Stimulated activated CD4-positive, alpha-beta T cell treated with anti-CD3 and anti-CD28 coated beads, TNF-alpha, amount 100 ng/mL, for 1 hour (primary cell): ENCODE results near the gene P2RY14.

Experiments used
- DNase-seq, 3 donors: peaks; one replicate each; pipeline ENCODE4 v3.0.0-alpha.2; 2020; ENCODE audit warnings: low read depth in 3 of 3, low spot score in 1 of 3

The P2RY14 gene

DNA sequence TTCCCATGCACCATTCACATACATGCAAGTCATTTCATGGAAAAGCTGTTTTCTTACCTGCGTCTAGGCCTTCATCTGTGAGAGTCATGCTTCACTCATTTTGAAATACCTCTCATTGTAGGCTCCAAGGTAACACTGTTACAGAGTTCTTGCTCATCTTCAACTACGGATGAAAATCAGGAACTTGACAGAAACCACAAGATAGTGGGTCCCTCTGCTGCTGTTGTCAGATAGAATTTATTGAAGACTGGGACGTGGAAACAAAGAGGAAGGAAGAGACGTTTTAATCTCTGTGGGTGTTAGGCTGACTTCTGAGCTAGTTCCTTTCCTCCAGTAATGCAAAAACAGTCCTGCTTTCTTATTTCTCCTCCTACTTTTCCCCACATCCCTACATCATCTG is at the start of gene P2RY14:
P2RY14 (minus strand) TSS at position 313 of the 400 bp plus-strand sequence. CDS start 64,226 bp downstream, outside the sequence.
- DNase-seq: no peak

GRCh38 chr3:151327571-151328198 is 49.3 kb upstream of the P2RY14 start:
- no peak for DNase-seq

- no peak for DNase-seq
These were observed 44.2 kb upstream of the P2RY14 start for GRCh38 chr3:151322511-151322910.

GRCh38 chr3:151321526-151321925 is 43.2 kb upstream of the P2RY14 start:
- DNase-seq: no peak

DNA sequence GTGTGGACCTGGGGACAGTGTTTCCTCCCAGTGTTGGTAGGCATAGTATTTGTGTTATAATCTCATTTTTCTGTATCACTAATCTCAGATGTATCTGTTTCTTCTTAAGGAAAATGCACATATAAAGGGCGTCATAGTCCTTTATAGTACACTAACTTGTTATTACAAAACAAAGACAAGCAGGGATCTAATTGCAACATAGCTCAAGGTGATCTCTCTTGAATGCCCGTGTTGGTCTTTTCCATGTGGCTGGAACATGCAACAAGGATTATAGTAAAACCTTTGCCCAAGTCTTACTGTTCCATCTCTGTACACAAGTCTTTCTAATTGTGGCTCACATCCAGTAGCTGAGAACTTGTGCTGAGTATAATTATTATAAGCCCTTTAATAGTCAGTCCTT is 41.8 kb upstream of the P2RY14 start:
- no peak for DNase-seq

- DNase-seq: no peak
These were observed 41.3 kb upstream of the P2RY14 start for GRCh38 chr3:151319628-151320027.

- DNase-seq: no peak
These were observed 40.6 kb upstream of the P2RY14 start for GRCh38 chr3:151318991-151319390.

GRCh38 chr3:151318313-151318712 is 40.0 kb upstream of the P2RY14 start:
- DNase-seq: no peak

DNA sequence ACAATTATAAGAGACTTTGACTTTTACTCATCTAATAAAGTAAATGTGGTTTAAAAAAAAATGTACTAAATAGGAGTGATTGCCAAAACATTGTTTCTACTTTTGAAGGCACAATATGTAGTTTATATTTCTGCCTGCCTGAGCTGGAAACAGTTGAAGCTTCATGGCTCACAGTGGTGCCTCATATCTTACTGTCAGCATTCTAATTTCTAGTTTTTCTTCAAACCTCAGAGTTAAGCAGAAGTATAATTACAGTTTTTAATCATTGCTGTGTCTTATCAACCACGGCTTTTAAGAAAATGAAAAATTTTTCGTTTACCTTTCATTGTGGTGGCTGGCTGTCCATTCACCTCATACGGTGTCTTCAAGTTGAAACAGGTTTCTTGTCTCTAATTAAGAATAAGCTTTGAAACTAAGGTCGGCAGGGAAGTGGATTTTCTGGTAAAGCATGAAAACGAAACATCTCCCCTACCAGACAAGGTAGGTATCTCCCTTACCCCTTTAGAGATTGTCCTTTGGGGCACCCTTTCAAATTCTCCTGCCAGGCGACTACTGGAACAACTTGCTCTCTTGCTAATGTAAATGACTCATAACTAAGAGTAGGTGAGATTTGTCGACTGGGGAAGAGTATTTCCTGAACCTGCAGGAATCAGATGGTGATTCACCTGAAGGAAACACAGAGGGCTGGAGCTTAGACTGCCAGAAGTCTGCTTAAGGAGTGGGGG is 38.1 kb upstream of the P2RY14 start, which contains the start of gene GPR87:
GPR87 (minus strand) TSS at position 554 of the 725 bp plus-strand sequence. CDS start 16,720 bp downstream, outside the sequence.
- no peak for DNase-seq

DNA sequence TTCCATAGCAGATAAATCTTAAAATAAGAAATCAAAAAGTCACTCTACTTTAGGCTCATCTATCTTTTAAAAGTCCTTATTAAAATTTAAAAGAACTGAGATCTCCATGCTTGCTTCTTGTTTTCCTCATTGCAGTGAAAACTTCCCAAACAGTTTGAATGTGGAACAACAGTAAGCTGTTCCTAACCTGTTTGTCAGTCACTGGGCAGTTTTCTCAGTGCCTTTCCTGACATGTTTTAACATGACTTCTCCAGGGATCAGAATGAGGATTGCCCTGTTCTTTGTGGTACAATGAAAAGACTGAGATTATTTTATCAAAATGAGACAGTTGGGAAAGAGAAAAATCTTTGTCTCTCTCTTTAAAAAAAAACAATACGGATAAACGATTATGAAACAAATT is 37.5 kb upstream of the P2RY14 start:
- no peak for DNase-seq

DNA sequence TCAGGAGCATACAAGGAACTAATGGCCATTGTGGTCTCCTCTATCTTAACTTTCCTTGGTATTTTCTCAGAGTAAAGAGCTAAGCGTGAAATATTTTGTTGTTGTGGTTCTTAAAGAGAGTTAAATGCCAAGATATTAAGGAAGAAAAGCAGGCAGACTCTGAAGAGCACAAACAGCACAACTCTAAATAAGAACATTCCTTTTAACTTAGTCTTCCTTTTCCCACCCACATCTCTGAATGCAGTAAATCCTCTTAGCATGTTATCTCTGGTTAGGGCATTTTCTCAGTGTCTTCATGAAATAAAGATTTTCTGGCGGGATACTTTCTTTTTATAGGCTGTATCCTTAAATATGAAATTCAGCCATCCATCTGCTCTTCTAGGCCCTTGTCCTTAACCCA is 36.8 kb upstream of the P2RY14 start:
- DNase-seq: no peak

- no peak for DNase-seq
These were observed 36.3 kb upstream of the P2RY14 start for GRCh38 chr3:151314593-151314992.

DNA sequence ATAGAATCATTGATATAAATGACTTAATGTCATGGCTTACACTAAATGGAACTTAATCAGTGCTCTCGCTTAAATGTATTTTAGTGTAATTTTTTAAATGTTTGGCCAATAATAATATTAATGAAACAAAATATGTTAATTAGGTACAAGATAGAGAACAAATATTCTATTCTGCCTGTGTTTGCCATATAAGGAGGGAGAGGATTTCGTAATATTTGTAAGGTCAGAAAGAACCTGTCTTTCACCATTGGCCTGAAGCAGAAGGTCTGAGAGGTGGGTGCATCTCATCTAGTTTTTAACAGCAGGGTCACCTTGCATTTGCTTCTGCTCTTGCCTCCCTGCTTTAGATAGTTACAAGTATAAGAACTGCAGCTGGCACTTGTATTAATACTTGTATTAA is 35.8 kb upstream of the P2RY14 start:
- no peak for DNase-seq

DNA sequence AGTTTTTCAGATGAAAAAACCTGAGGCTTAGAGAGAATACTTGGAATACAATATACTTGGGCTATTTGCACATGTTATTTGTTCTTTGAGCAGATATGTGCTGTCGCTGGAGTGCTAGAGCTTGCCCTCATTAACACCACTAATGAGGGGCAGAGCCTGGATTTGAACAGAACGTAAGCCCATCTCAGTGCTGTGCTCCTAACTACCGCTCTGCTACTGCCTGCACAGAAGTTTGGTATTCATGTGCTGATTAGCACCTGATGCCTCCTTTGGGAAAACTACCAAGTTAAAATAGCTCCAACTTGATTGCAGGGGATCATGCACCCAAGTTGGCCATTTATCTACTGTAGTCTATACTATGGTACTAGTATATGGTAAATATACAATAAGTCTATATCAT is 34.6 kb upstream of the P2RY14 start:
- no peak for DNase-seq

DNA sequence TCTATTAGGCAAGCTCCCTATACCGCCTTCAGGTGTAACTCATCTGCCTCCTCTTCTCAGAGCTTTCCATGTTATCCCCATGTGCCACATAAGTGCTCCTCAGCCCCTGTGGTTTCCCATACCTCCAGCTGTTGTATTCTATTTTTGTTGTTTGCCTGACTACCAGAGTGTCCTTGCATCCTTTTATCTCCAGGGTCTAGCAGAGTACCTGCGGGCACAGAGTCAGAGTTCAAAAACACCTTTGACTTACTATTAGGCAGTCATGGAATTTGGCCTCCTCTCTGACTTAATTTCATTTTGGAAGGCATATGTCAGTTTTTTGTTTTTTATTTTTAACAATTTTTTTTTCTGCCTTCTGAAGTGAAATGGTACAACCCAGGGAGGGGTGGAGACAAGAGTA is 31.2 kb upstream of the P2RY14 start:
- DNase-seq: no peak

DNA sequence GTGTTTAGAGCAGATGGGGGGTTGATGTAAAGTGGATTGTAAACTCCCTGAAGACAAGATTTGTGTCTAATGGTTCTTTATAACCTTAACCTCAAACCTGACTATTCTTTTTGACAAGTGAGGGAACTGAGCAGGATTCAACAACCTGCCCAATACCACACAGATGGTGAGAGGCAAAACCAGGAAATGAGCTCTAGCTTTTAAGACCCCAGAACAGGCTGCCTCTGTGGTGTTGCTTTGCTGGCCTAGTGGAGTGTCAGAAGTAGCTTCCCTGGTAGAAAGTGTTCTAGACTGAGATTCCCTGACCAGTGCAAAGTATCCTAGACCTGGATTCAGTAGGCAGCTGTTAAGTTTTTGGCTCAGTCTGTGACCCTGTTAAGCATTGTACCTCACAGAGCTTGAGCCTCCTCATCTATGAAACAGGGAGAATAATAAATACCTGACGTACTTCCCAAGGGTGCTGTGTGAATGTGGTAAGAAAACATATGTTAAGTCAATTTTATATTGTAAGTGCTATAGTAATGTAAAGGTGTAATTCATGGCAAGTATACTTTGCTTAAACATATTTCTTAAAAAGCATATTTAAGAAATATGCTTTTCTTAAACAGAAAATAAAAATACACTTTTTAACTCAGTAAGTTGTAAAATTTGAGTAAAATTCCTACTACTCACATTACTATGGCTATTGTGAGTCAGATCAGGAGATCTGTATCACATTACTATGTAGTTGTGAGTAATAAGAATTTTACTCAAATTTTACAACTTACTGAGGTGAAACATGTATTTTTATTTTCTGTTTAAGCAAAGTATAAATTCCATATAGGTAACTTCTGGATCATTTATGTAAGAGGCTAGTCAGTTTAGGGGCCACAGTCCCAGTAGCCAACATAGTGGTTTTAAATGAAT is 29.5 kb upstream of the P2RY14 start:
- no peak for DNase-seq

DNA sequence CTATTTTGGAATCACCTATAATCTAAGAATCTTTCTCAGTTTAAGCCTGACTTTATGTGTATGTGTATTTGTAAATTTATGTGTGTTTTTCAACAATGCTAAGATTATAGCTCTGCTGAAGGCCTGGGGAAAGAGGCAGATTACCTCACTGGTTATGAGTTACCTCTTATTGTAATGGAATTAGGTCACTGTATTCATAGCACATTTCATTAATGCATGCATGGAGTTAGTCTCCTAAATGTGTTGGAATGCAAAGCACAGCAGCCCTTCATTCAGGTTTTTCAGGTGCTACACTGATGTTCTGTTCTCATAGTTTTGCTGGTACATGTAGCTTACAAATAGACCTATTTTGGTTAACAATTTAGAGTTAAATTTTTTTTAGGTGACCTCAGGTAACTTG is 28.8 kb upstream of the P2RY14 start:
- no peak for DNase-seq

- no peak for DNase-seq
These were observed 27.9 kb upstream of the P2RY14 start for GRCh38 chr3:151306168-151306810.

GRCh38 chr3:151305775-151306151 is 27.4 kb upstream of the P2RY14 start:
- DNase-seq: no peak

GRCh38 chr3:151305060-151305774 is 26.9 kb upstream of the P2RY14 start:
- no peak for DNase-seq

GRCh38 chr3:151303751-151304150 is 25.4 kb upstream of the P2RY14 start:
- DNase-seq: no peak
